HepG2 (cell line): ENCODE results near the gene AP4M1. TPM values are rescaled to one million over a fixed set of nuclear protein-coding genes. Genes with fewer than 3 reads are reported as not detected.
A peak's percentile ranks its signal among the peaks of the same experiment; 100 is the strongest.

Experiments
- AHDC1 ChIP-seq: sonication (generic); formaldehyde crosslinking; IDR thresholded peaks from 2 replicates; pipeline ENCODE4 v1.5.1; 2020; ENCODE audit warnings: mild to moderate bottlenecking, missing genetic modification reagents, borderline replicate concordance
- AHR ChIP-seq: IDR thresholded peaks from 2 replicates; pipeline ENCODE4 v1.6.1; 2018; ENCODE audit warnings: missing genetic modification reagents, missing compliant biosample characterization
- DBP ChIP-seq: sonication (generic); formaldehyde crosslinking; IDR thresholded peaks from 2 replicates; pipeline ENCODE4 v1.4.0; 2020; ENCODE audit warnings: missing genetic modification reagents; ENCODE audit errors: not compliant biosample characterization
- ELF3 ChIP-seq: IDR thresholded peaks from 2 replicates; pipeline ENCODE4 v1.6.1; 2016; ENCODE audit warnings: missing genetic modification reagents, missing compliant biosample characterization
- EZH2 ChIP-seq: conservative IDR thresholded peaks from 2 replicates; pipeline ENCODE4 v1.6.1; 2012; ENCODE audit warnings: mild to moderate bottlenecking, low read depth, low read length, moderate library complexity
- GATAD1 ChIP-seq: IDR thresholded peaks from 2 replicates; pipeline ENCODE4 v1.6.1; 2016; ENCODE audit warnings: missing genetic modification reagents, missing compliant biosample characterization
- HOXA7 ChIP-seq: sonication (generic); formaldehyde crosslinking; IDR thresholded peaks from 2 replicates; pipeline ENCODE4 v1.8.1; 2022; ENCODE audit warnings: mild to moderate bottlenecking, missing genetic modification reagents, moderate library complexity
- HOXD1 ChIP-seq: sonication (generic); formaldehyde crosslinking; IDR thresholded peaks from 2 replicates; pipeline ENCODE4 v1.5.0; 2020; ENCODE audit warnings: missing genetic modification reagents
- NPAS2 ChIP-seq: sonication (generic); formaldehyde crosslinking; IDR thresholded peaks from 2 replicates; pipeline ENCODE4 v1.8.0; 2022; ENCODE audit warnings: mild to moderate bottlenecking, missing genetic modification reagents, borderline replicate concordance
- RNF2 ChIP-seq: fragments of 450-650 bp; conservative IDR thresholded peaks from 2 replicates; pipeline ENCODE4 v1.6.1; 2016; ENCODE audit warnings: low read depth
- SUZ12 ChIP-seq: fragments of 150-350 bp; IDR thresholded peaks from 2 replicates; pipeline ENCODE4 v1.6.1; 2014; ENCODE audit warnings: low read depth, low read length
- TIGD3 ChIP-seq: sonication (generic); formaldehyde crosslinking; IDR thresholded peaks from 2 replicates; pipeline ENCODE4 v1.5.1; 2020; ENCODE audit warnings: mild to moderate bottlenecking, missing genetic modification reagents, borderline replicate concordance
- ZBTB33 ChIP-seq: sonication (generic); formaldehyde crosslinking; IDR thresholded peaks from 2 replicates; pipeline ENCODE4 v1.4.0; 2020; ENCODE audit warnings: missing genetic modification reagents
- ZFP1 ChIP-seq: IDR thresholded peaks from 2 replicates; pipeline ENCODE4 v1.6.1; 2016
- ZFP36L2 ChIP-seq: sonication (generic); formaldehyde crosslinking; IDR thresholded peaks from 2 replicates; pipeline ENCODE4 v1.4.0; 2020; ENCODE audit warnings: missing genetic modification reagents
- ZNF17 ChIP-seq: sonication (generic); formaldehyde crosslinking; IDR thresholded peaks from 2 replicates; pipeline ENCODE4 v1.5.0; 2020; ENCODE audit warnings: mild to moderate bottlenecking, missing genetic modification reagents
- ZNF205 ChIP-seq: IDR thresholded peaks from 2 replicates; pipeline ENCODE4 v1.6.1; 2018; ENCODE audit warnings: missing biosample characterization, missing genetic modification reagents
- ZNF496 ChIP-seq: sonication (generic); formaldehyde crosslinking; IDR thresholded peaks from 2 replicates; pipeline ENCODE4 v1.8.1; 2023; ENCODE audit warnings: mild to moderate bottlenecking, moderate library complexity, missing genetic modification reagents; ENCODE audit not compliant: insufficient replicate concordance
- ZNF737 ChIP-seq: sonication (generic); formaldehyde crosslinking; IDR thresholded peaks from 2 replicates; pipeline ENCODE4 v1.5.0; 2020; ENCODE audit warnings: missing genetic modification reagents, mild to moderate bottlenecking, borderline replicate concordance
- ZNF782 ChIP-seq: sonication (generic); formaldehyde crosslinking; IDR thresholded peaks from 2 replicates; pipeline ENCODE4 v1.4.0; 2020; ENCODE audit warnings: missing genetic modification reagents, mild to moderate bottlenecking, borderline replicate concordance
- ZNF792 ChIP-seq: IDR thresholded peaks from 2 replicates; pipeline ENCODE4 v1.6.1; 2016
- ZNF850 ChIP-seq: sonication (generic); formaldehyde crosslinking; conservative IDR thresholded peaks from 2 replicates; pipeline ENCODE4 v1.9.0; 2021; ENCODE audit warnings: mild to moderate bottlenecking, missing genetic modification reagents
- polyA plus RNA-seq, 8 experiments: library from polyadenylated mRNA; depleted of rRNA in 3 of 8; stranded (reverse) in 7 of 8; unstranded in 1 of 8; fragments of >200 nt; fragmentation: Illumina TruSeq in 4 of 8; extraction: Trizol in 4 of 8; gene quantifications; 2 replicates each; pipeline versions ENCODE4 v1.2.1 to v1.2.3, GENCODE V29; 2011 to 2016; ENCODE audit warnings: low read depth in 4 of 8, missing spikeins in 1 of 8, mixed read lengths in 1 of 8; ENCODE audit not compliant: insufficient read depth in 1 of 8
- total RNA-seq, 5 experiments: library from RNA; depleted of rRNA; stranded (reverse); fragments of >200 nt; fragmentation: Illumina TruSeq; extraction: Trizol; gene quantifications; 2 replicates each; pipeline ENCODE4 v1.2.3, GENCODE V29; 2016; ENCODE audit warnings: low read depth in 1 of 5

Gene AP4M1
- total and polyA plus RNA-seq, 2 of the 13 experiments (the other 11 are each of a cell fraction or from before 2014, with no cell fraction given), result 6.3 to 9.7 TPM

GRCh38 chr7:100080907-100081534 lies 20.4 kb upstream of the AP4M1 start (continued):
- TF ChIP-seq AHDC1 (CRISPR knock-in tag) (no peak), ZNF205 (CRISPR knock-in tag) (no peak), NPAS2 (no peak), ZFP1 (CRISPR knock-in tag) (no peak), GATAD1 (CRISPR knock-in tag) (no peak), ELF3 (CRISPR knock-in tag) (no peak), TIGD3 (CRISPR knock-in tag) (no peak), ZNF496 (no peak), ZNF17 (CRISPR knock-in tag) (peak; percentile 45; the same call in 1 of the 2 replicates), ZNF737 (CRISPR knock-in tag) (no peak), AHR (CRISPR knock-in tag) (no peak), HOXA7 (CRISPR knock-in tag) (no peak), SUZ12 (no peak), ZFP36L2 (no peak), ZNF782 (no peak), RNF2 (no peak), HOXD1 (CRISPR knock-in tag) (no peak), ZBTB33 (CRISPR knock-in tag) (no peak), ZNF792 (CRISPR knock-in tag) (no peak), ZNF850 (CRISPR knock-in tag) (no peak), DBP (CRISPR knock-in tag) (peak; percentile 53), EZH2 (no peak)
